ENCODE measurements around the gene FRMD4A.

- TF ChIP-seq POLR2A (IDR thresholded peaks at IDR 0.05) (no peak), POLR2AphosphoS5 (IDR thresholded peaks at IDR 0.05) (no peak), EP300 (IDR thresholded peaks at IDR 0.05) (no peak)
- TF ChIP-seq, protein P1, sequence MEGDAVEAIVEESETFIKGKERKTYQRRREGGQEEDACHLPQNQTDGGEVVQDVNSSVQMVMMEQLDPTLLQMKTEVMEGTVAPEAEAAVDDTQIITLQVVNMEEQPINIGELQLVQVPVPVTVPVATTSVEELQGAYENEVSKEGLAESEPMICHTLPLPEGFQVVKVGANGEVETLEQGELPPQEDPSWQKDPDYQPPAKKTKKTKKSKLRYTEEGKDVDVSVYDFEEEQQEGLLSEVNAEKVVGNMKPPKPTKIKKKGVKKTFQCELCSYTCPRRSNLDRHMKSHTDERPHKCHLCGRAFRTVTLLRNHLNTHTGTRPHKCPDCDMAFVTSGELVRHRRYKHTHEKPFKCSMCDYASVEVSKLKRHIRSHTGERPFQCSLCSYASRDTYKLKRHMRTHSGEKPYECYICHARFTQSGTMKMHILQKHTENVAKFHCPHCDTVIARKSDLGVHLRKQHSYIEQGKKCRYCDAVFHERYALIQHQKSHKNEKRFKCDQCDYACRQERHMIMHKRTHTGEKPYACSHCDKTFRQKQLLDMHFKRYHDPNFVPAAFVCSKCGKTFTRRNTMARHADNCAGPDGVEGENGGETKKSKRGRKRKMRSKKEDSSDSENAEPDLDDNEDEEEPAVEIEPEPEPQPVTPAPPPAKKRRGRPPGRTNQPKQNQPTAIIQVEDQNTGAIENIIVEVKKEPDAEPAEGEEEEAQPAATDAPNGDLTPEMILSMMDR (IDR thresholded peaks at IDR 0.05) = no peak
These were observed 624.5 kb downstream of the FRMD4A start for GRCh38 chr10:13706175-13706574.

Measured in upper lobe of left lung (tissue), 4 donors.